Thoracic aorta (tissue), 2 donors: ENCODE data around the gene EIF4E3. TPM values are rescaled to one million over a fixed set of nuclear protein-coding genes. Genes with fewer than 3 reads are reported as not detected.

ENCODE experiments used
- ATAC-seq: fragments of 150-250 bp; one replicate; pipeline ENCODE4 v1.8.0; 2017; ENCODE audit warnings: low read depth; ENCODE audit not compliant: insufficient number of reproducible peaks, low FRiP score
- DNase-seq: peaks from one replicate; pipeline ENCODE4 v3.0.0-alpha.2; 2020; ENCODE audit warnings: low spot score
- H3K27ac ChIP-seq, 2 donors: fragments of 200-600 bp; sonication (generic); 1 replicate in 1 of 2; 2 replicates in 1 of 2; pipeline ENCODE4 v1.5.1; 2016; ENCODE audit warnings: mild to moderate bottlenecking in 2 of 2, moderate library complexity in 2 of 2
- H3K27me3 ChIP-seq: fragments of 200-600 bp; sonication (generic); replicated peaks from 2 replicates; pipeline ENCODE4 v1.6.0; 2016; ENCODE audit warnings: mild to moderate bottlenecking; ENCODE audit not compliant: insufficient read depth
- H3K36me3 ChIP-seq: fragments of 200-600 bp; sonication (generic); one replicate; pipeline ENCODE4 v1.5.1; 2016
- H3K4me1 ChIP-seq, 2 donors: fragments of 200-600 bp; sonication (generic); 1 replicate in 1 of 2; 2 replicates in 1 of 2; pipeline versions ENCODE4 v1.5.1 to v1.6.0; 2016; ENCODE audit warnings: low read depth in 2 of 2, mild to moderate bottlenecking in 1 of 2; ENCODE audit not compliant: control insufficient read depth in 1 of 2
- H3K4me3 ChIP-seq: fragments of 200-600 bp; sonication (generic); 2 replicates; pipeline ENCODE4 v1.5.1; 2016; ENCODE audit warnings: mild to moderate bottlenecking
- H3K9me3 ChIP-seq: fragments of 200-600 bp; sonication (generic); 2 replicates; pipeline ENCODE4 v1.5.1; 2016
- CTCF ChIP-seq: fragments of 200-600 bp; sonication (generic); IDR thresholded peaks from one replicate; pipeline ENCODE4 v1.5.1; 2019; ENCODE audit warnings: antibody characterized with exemption
- total RNA-seq, 2 donors: library from RNA; depleted of rRNA; stranded (reverse); fragments of >200 nt; gene quantifications; one replicate each; pipeline versions ENCODE4 v1.1.0 to v1.2.3, GENCODE V29; 2016

EIF4E3 gene
- total RNA-seq, 2 donors from 2014 or later = 8.8 to 12.1 TPM

- no peak for TF ChIP-seq CTCF
- no peak for ATAC-seq
- H3K4me3 ChIP-seq = no peak overlapping the region
These were observed 8.1 kb upstream of the EIF4E3 start for GRCh38 chr3:71733319-71733718.

GRCh38 chr3:71732637-71733036, 7.4 kb upstream of the EIF4E3 start:
- no peak for DNase-seq
- no peaks in the 10 kb centered on the region for H3K4me1 ChIP-seq
- H3K4me3 ChIP-seq = no peak overlapping the region
- H3K36me3 ChIP-seq = no peaks in the 10 kb centered on the region
- no peak for ATAC-seq
- TF ChIP-seq CTCF = no peak
- H3K27me3 ChIP-seq = no peaks in the 10 kb centered on the region
- H3K9me3 ChIP-seq = no peaks in the 10 kb centered on the region
- no peak overlapping the region for H3K27ac ChIP-seq

More at GRCh38 chr3:71733319-71733718, 8.1 kb upstream of the EIF4E3 start:
- Histone ChIP-seq H3K27me3 (no peaks in the 10 kb centered on the region), H3K36me3 (no peaks in the 10 kb centered on the region), H3K27ac (no peak overlapping the region), H3K4me1 (no peaks in the 10 kb centered on the region), H3K9me3 (no peaks in the 10 kb centered on the region)
- DNase-seq = no peak

GRCh38 chr3:71728632-71729342, 3.6 kb upstream of the EIF4E3 start:
- TF ChIP-seq CTCF = no peak
- H3K4me1 ChIP-seq = peaks cover 5 to 8% of the 10 kb centered on the region in 2 donors
- DNase-seq = no peak
- no peak overlapping the region for H3K27ac ChIP-seq
- H3K27me3 ChIP-seq = no peaks in the 10 kb centered on the region
- no peaks in the 10 kb centered on the region for H3K36me3 ChIP-seq
- H3K9me3 ChIP-seq = no peaks in the 10 kb centered on the region
- no peak overlapping the region for H3K4me3 ChIP-seq
- no peak for ATAC-seq

- no peaks in the 10 kb centered on the region for H3K36me3 ChIP-seq
- DNase-seq = no peak
- H3K4me1 ChIP-seq = peaks cover 8 to 12% of the 10 kb centered on the region in 2 donors
- H3K27me3 ChIP-seq = no peaks in the 10 kb centered on the region
- no peaks in the 10 kb centered on the region for H3K9me3 ChIP-seq
- TF ChIP-seq CTCF = no peak
- H3K4me3 ChIP-seq = peak overlapping the region; percentile 83
- no peak for ATAC-seq
- no peak overlapping the region for H3K27ac ChIP-seq
These were observed 944 bp upstream of the EIF4E3 start for GRCh38 chr3:71726146-71726545.

GRCh38 chr3:71724584-71725270, 475 bp downstream of the EIF4E3 start:
- H3K4me1 ChIP-seq = peaks cover 8 to 12% of the 10 kb centered on the region in 2 donors
- peak overlapping the region in 1 of 2 donors; percentile 15 for H3K27ac ChIP-seq
- TF ChIP-seq CTCF = no peak
- H3K9me3 ChIP-seq = no peaks in the 10 kb centered on the region
- ATAC-seq = peak; percentile 13
- DNase-seq = no peak
- H3K4me3 ChIP-seq = peak overlapping the region; percentile 96
- no peaks in the 10 kb centered on the region for H3K36me3 ChIP-seq
- no peaks in the 10 kb centered on the region for H3K27me3 ChIP-seq
